SK-N-SH (cell line): ENCODE measurements around the gene SPI1. TPM values are rescaled to one million over a fixed set of nuclear protein-coding genes. Genes with fewer than 3 reads are reported as not detected.

Experiments
- CTCF ChIA-PET: fragments of 300-600, 350-600 bp; formaldehyde crosslinking; extraction: SDS; loops from one replicate; lab custom pipeline; 2021; lab: Yijun Ruan, JAX
- POLR2A ChIA-PET: fragments of 350-600 bp; sonication (Branson Sonifier 250); formaldehyde crosslinking; extraction: SDS; loops from one replicate; lab custom pipeline; 2020; ENCODE audit warnings: antibody characterized with exemption, inconsistent platforms; lab: Yijun Ruan, JAX
- DNase-seq: peaks from one replicate; pipeline ENCODE4 v3.0.0; 2012
- H2AFZ ChIP-seq: fragments of 200-600 bp; sonication (generic); 2 replicates; pipeline ENCODE4 v1.8.1; 2016; ENCODE audit warnings: antibody characterized with exemption, mild to moderate bottlenecking, low read depth
- H3F3A ChIP-seq: fragments of 200-600 bp; sonication (generic); replicated peaks from 2 replicates; pipeline ENCODE3; 2016; ENCODE audit warnings: antibody characterized with exemption, mild to moderate bottlenecking; ENCODE audit not compliant: insufficient read depth
- H3K27ac ChIP-seq, 2 experiments: fragments of 200-500 bp in 1 of 2; fragments of 200-600 bp in 1 of 2; sonication (Bioruptor generic) in 1 of 2; sonication (generic), shearing (Covaris generic) in 1 of 2; 2 replicates each; pipeline versions ENCODE4 v1.5.1 to v1.6.1; 2014 to 2016; ENCODE audit warnings: low read depth in 2 of 2, inconsistent platforms in 1 of 2, low read length in 1 of 2, mild to moderate bottlenecking in 1 of 2, mixed read lengths in 1 of 2
- H3K27me3 ChIP-seq: fragments of 200-600 bp; sonication (generic), shearing (Covaris generic); 2 replicates; pipeline ENCODE4 v1.6.1; 2016; ENCODE audit warnings: mixed run types; ENCODE audit not compliant: insufficient read depth
- H3K36me3 ChIP-seq, 2 experiments: fragments of 200-500 bp in 1 of 2; fragments of 200-600 bp in 1 of 2; sonication (Bioruptor generic) in 1 of 2; sonication (generic) in 1 of 2; replicated peaks in 1 of 2; 2 replicates each; pipeline versions ENCODE3 to v1.5.1; 2014 to 2016; ENCODE audit warnings: low read length in 1 of 2, mild to moderate bottlenecking in 1 of 2; ENCODE audit not compliant: insufficient read depth in 2 of 2, control insufficient read depth in 1 of 2
- H3K4me1 ChIP-seq, 2 experiments: fragments of 200-500 bp in 1 of 2; fragments of 200-600 bp in 1 of 2; sonication (Bioruptor generic) in 1 of 2; sonication (generic), shearing (Covaris generic) in 1 of 2; 2 replicates each; pipeline versions ENCODE4 v1.5.1 to v1.6.1; 2014 to 2016; ENCODE audit warnings: low read depth in 1 of 2, low read length in 1 of 2, mixed run types in 1 of 2; ENCODE audit not compliant: insufficient read depth in 2 of 2, control insufficient read depth in 1 of 2
- H3K4me2 ChIP-seq: fragments of 200-600 bp; sonication (generic), shearing (Covaris generic); 2 replicates; pipeline ENCODE4 v1.6.1; 2017; ENCODE audit warnings: mixed run types
- H3K4me3 ChIP-seq, 2 experiments: fragments of 200-500 bp in 1 of 2; fragments of 200-600 bp in 1 of 2; sonication (Bioruptor generic) in 1 of 2; sonication (generic), shearing (Covaris generic) in 1 of 2; 2 replicates each; pipeline versions ENCODE4 v1.5.1 to v1.8.1; 2014 to 2016; ENCODE audit warnings: low read depth in 2 of 2, inconsistent platforms in 1 of 2, low read length in 1 of 2, mild to moderate bottlenecking in 1 of 2, mixed read lengths in 1 of 2, moderate library complexity in 1 of 2
- H3K79me2 ChIP-seq: fragments of 200-600 bp; sonication (generic); 2 replicates; pipeline ENCODE4 v1.8.1; 2017; ENCODE audit warnings: mild to moderate bottlenecking; ENCODE audit not compliant: insufficient read depth
- H3K9ac ChIP-seq: fragments of 200-600 bp; sonication (generic); 2 replicates; pipeline ENCODE4 v1.6.1; 2017; ENCODE audit warnings: mixed run types
- H3K9me2 ChIP-seq: fragments of 200-600 bp; sonication (generic); 2 replicates; pipeline ENCODE4 v1.6.1; 2017; ENCODE audit warnings: mixed run types
- H3K9me3 ChIP-seq: fragments of 200-600 bp; sonication (generic); 2 replicates; pipeline ENCODE4 v1.6.1; 2017; ENCODE audit warnings: mixed run types, mild to moderate bottlenecking, moderate library complexity
- H4K20me1 ChIP-seq: fragments of 200-600 bp; sonication (generic); 2 replicates; pipeline ENCODE4 v1.6.1; 2017; ENCODE audit warnings: mild to moderate bottlenecking, mixed run types; ENCODE audit not compliant: insufficient read depth
- CTCF ChIP-seq: fragments of 200-600 bp; sonication (generic); IDR thresholded peaks from 2 replicates; pipeline ENCODE4 v1.6.1; 2017; ENCODE audit warnings: antibody characterized with exemption, mild to moderate bottlenecking, moderate library complexity
- EP300 ChIP-seq, 2 experiments: IDR thresholded peaks; 2 replicates each; pipeline versions ENCODE4 v1.4.0 to v1.6.1; 2012; ENCODE audit warnings: borderline replicate concordance in 1 of 2, low read depth in 1 of 2, low read length in 1 of 2
- FOSL2 ChIP-seq: IDR thresholded peaks from 2 replicates; pipeline ENCODE4 v1.4.0; 2012; ENCODE audit warnings: low read depth, mild to moderate bottlenecking, moderate library complexity, borderline replicate concordance
- FOXJ3 ChIP-seq: sonication (generic); formaldehyde crosslinking; IDR thresholded peaks from 2 replicates; pipeline ENCODE4 v1.5.1; 2020; ENCODE audit warnings: mild to moderate bottlenecking, missing genetic modification reagents
- FOXM1 ChIP-seq: IDR thresholded peaks from 2 replicates; pipeline ENCODE4 v1.4.0; 2012; ENCODE audit warnings: low read depth, mild to moderate bottlenecking
- NFIC ChIP-seq: IDR thresholded peaks from 2 replicates; pipeline ENCODE4 v1.4.0; 2012; ENCODE audit warnings: borderline replicate concordance
- PBX3 ChIP-seq: IDR thresholded peaks from 2 replicates; pipeline ENCODE4; 2012
- TEAD4 ChIP-seq: IDR thresholded peaks from 2 replicates; pipeline ENCODE4 v1.4.0; 2012; ENCODE audit warnings: mild to moderate bottlenecking, borderline replicate concordance; ENCODE audit not compliant: insufficient read depth
- YY1 ChIP-seq: IDR thresholded peaks from 2 replicates; pipeline ENCODE4 v1.4.0; 2012; ENCODE audit warnings: low read depth, mild to moderate bottlenecking
- ZBTB33 ChIP-seq: IDR thresholded peaks from 2 replicates; pipeline ENCODE4 v1.4.0; 2012; ENCODE audit warnings: low read depth, borderline replicate concordance
- WGBS: methylation state at CpG from one replicate; pipeline ENCODE4 v1.1.6; 2017; ENCODE audit warnings: low lambda C conversion rate; 5-methylcytosine and 5-hydroxymethylcytosine counted together
- polyA plus RNA-seq, 3 experiments: library from polyadenylated mRNA; depleted of rRNA; stranded (reverse); fragments of >200 nt; gene quantifications; 2 replicates each; pipeline ENCODE4 v1.2.3, GENCODE V29; 2012

SPI1 gene
- polyA plus RNA-seq, 1 of the 3 experiments (the other 2 are of a cell fraction), result not detected

- TF ChIP-seq ZBTB33 (no peak), CTCF (no peak), TEAD4 (no peak)
Observed at GRCh38 chr11:47356998-47357329, 21.4 kb downstream of the SPI1 start (continued).

- Histone ChIP-seq H3K4me1 (peaks cover 0 to 10% of the 10 kb centered on the region in 2 experiments; a peak in 1 of 4 replicates), H3K4me2 (no peak overlapping the region), H4K20me1 (no peaks in the 10 kb centered on the region), H3K27me3 (no peaks in the 10 kb centered on the region), H3K36me3 (no peaks in the 10 kb centered on the region), H3K9me2 (no peaks in the 10 kb centered on the region), H3K27ac (no peak overlapping the region)
- CTCF ChIA-PET, result interaction anchor here (1.1 kb wide), 1 partner anchor 56 kb away, joined by 4 read pairs; no protein-coding TSS in a partner anchor
- DNase-seq, result no peak
- WGBS, result 79% methylated on average over 9 of the region's 9 CpGs
- TF ChIP-seq FOXM1 (no peak), FOSL2 (no peak), YY1 (no peak), EP300 (IDR thresholded peaks at IDR 0.05; ENCODE audit: borderline replicate concordance in 1 of 2, low read depth in 1 of 2, low read length in 1 of 2) (no peak), PBX3 (no peak), NFIC (no peak), FOXJ3 (CRISPR knock-in tag) (no peak)
- TF ChIP-seq, all 33 proteins: peak for 0
- no peak overlapping the region for H2AFZ ChIP-seq
- H3K4me3 ChIP-seq, result no peak overlapping the region
- POLR2A ChIA-PET, result no interaction called here
- peaks cover 5% of the 10 kb centered on the region for H3F3A ChIP-seq
- H3K79me2 ChIP-seq, result no peaks in the 10 kb centered on the region
- H3K9me3 ChIP-seq, result no peaks in the 10 kb centered on the region
- H3K9ac ChIP-seq, result no peak overlapping the region
Observed at GRCh38 chr11:47356129-47356997, 22.0 kb downstream of the SPI1 start.
